Stomach (tissue), 9 donors: ENCODE results near the gene SLC38A2. TPM values are rescaled to one million over a fixed set of nuclear protein-coding genes. Genes with fewer than 3 reads are reported as not detected.
A peak's percentile ranks its signal among the peaks of the same experiment; 100 is the strongest.

ENCODE experiments used
- DNase-seq, 2 donors: peaks; one replicate each; pipeline versions ENCODE4 v3.0.0 to v3.0.0-alpha.2; 2013 to 2019
- H3K27ac ChIP-seq, 5 donors: fragments of 200-600 bp in 4 of 5; sonication (generic) in 4 of 5; one replicate each; pipeline ENCODE4 v1.5.1; 2013 to 2019; ENCODE audit warnings: mild to moderate bottlenecking in 1 of 5, moderate library complexity in 1 of 5
- H3K27me3 ChIP-seq, 3 donors: fragments of 200-600 bp; sonication (generic); one replicate each; pipeline ENCODE4 v1.5.1; 2017 to 2019; ENCODE audit warnings: mixed run types in 1 of 3
- H3K36me3 ChIP-seq, 4 donors: fragments of 200-600 bp; sonication (generic); 1 replicate in 3 of 4; 2 replicates in 1 of 4; pipeline ENCODE4 v1.5.1; 2016 to 2019
- H3K4me1 ChIP-seq, 4 donors: fragments of 200-600 bp; sonication (generic); one replicate each; pipeline ENCODE4 v1.5.1; 2016 to 2019
- H3K4me3 ChIP-seq, 4 donors: fragments of 200-600 bp; sonication (generic) in 3 of 4; one replicate each; pipeline ENCODE4 v1.5.1; 2016 to 2019; ENCODE audit warnings: mild to moderate bottlenecking in 1 of 4
- H3K9me3 ChIP-seq, 4 donors: fragments of 200-600 bp; sonication (generic); one replicate each; pipeline ENCODE4 v1.5.1; 2016 to 2019
- EP300 ChIP-seq: sonication (generic); formaldehyde crosslinking; IDR thresholded peaks from one replicate; pipeline ENCODE4 v1.6.1; 2017; ENCODE audit warnings: antibody characterized with exemption
- POLR2A ChIP-seq, 4 donors: fragments of 450-650 bp; IDR thresholded peaks; one replicate each; pipeline ENCODE4 v1.6.1; 2016; ENCODE audit warnings: antibody characterized with exemption in 4 of 4, control low read depth in 2 of 4, mild to moderate bottlenecking in 1 of 4, moderate library complexity in 1 of 4
- POLR2AphosphoS5 ChIP-seq, 3 donors: sonication (generic); formaldehyde crosslinking; IDR thresholded peaks; one replicate each; pipeline ENCODE4 v1.6.1; 2016; ENCODE audit warnings: antibody characterized with exemption in 3 of 3
- WGBS, 5 donors: extraction: QIAGEN DNeasy Blood & Tissue Kit in 3 of 5; methylation state at CpG; one replicate each; pipeline versions ENCODE4 v1.1.5 to v1.1.7; 2013 to 2018; 5-methylcytosine and 5-hydroxymethylcytosine counted together
- intact Hi-C: fragments of 100-400 bp; cut with DNase I; formaldehyde crosslinking; loops from one replicate; pipeline ENCODE4 v1.15.1; 2023; ENCODE audit warnings: low total_unique reads
- polyA plus RNA-seq, 3 donors: library from polyadenylated mRNA; stranded (reverse); fragments of 200-250 nt; gene quantifications; one replicate each; pipeline ENCODE4 v1.2.3, GENCODE V29; 2013
- total RNA-seq, 5 donors: library from RNA; depleted of rRNA; stranded (reverse); fragments of >200 nt; gene quantifications; one replicate each; pipeline versions ENCODE4 v1.1.0 to v1.2.3, GENCODE V29; 2014 to 2016
- TF ChIP-seq, protein P1 (sequence below), 7 experiments: fragments of 450-650 bp in 4 of 7; fragments of 200-600 bp in 3 of 7; sonication (generic) in 3 of 7; IDR thresholded peaks; one replicate each; pipeline ENCODE4 v1.5.1; 2016 to 2019; ENCODE audit warnings: antibody characterized with exemption in 7 of 7, control low read depth in 2 of 7, mild to moderate bottlenecking in 1 of 7
- donor health status: healthy with polysubstance abuse.
- donor health status: Bipolar disorder and iron deficiency.
- donor health status: healthy.

SLC38A2 gene
- total and polyA plus RNA-seq, 8 donors: 26.6 to 716 (median 157) TPM

DNA sequence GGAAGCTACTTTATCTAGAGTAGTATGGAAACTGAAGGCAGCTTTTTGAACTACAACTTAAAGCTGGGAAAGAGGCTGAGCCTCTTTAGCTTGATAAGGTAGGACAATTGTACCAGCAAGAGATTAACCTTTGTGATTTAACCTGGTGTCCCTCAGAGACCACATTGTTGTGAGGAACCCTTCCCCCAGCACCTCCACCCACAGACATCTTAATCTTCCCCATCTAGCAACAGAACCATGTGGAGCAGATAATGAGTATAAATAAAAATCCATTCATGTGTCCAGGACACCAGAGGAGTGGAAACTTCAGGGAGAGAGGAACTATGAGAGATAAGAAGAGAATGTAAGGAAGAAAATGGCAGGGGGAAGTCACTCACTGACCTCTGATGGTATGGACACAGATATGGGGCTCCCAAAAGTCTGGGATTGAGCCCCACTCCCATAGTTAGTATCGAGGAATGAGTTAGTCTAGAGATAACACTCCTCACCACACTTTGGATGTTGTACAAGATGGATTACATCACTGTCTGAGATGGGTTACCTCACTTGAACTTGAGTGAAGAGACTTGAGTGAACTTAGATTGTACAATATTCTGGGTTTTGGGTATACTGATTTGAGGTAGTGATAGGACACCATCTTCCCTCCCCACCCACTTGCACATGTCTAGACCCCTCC lies 33.9 kb upstream of the SLC38A2 start:
- Histone ChIP-seq H3K9me3 (no peaks in the 10 kb centered on the region), H3K27me3 (no peaks in the 10 kb centered on the region), H3K36me3 (no peaks in the 10 kb centered on the region), H3K27ac (no peak overlapping the region), H3K4me3 (no peak overlapping the region), H3K4me1 (peaks cover 10 to 30% (median 22%) of the 10 kb centered on the region in 4 donors)
- 52 to 83% (median 60%) methylated on average over 1 of the region's 1 CpG for WGBS, 5 donors
- TF ChIP-seq EP300: no peak
- TF ChIP-seq POLR2A (IDR thresholded peaks at IDR 0.05): no peak
- no peak for TF ChIP-seq POLR2AphosphoS5 (IDR thresholded peaks at IDR 0.05)
- TF ChIP-seq, protein P1, sequence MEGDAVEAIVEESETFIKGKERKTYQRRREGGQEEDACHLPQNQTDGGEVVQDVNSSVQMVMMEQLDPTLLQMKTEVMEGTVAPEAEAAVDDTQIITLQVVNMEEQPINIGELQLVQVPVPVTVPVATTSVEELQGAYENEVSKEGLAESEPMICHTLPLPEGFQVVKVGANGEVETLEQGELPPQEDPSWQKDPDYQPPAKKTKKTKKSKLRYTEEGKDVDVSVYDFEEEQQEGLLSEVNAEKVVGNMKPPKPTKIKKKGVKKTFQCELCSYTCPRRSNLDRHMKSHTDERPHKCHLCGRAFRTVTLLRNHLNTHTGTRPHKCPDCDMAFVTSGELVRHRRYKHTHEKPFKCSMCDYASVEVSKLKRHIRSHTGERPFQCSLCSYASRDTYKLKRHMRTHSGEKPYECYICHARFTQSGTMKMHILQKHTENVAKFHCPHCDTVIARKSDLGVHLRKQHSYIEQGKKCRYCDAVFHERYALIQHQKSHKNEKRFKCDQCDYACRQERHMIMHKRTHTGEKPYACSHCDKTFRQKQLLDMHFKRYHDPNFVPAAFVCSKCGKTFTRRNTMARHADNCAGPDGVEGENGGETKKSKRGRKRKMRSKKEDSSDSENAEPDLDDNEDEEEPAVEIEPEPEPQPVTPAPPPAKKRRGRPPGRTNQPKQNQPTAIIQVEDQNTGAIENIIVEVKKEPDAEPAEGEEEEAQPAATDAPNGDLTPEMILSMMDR (IDR thresholded peaks at IDR 0.05): no peak
- intact Hi-C loops: no loop called here
- DNase-seq: no peak

DNA sequence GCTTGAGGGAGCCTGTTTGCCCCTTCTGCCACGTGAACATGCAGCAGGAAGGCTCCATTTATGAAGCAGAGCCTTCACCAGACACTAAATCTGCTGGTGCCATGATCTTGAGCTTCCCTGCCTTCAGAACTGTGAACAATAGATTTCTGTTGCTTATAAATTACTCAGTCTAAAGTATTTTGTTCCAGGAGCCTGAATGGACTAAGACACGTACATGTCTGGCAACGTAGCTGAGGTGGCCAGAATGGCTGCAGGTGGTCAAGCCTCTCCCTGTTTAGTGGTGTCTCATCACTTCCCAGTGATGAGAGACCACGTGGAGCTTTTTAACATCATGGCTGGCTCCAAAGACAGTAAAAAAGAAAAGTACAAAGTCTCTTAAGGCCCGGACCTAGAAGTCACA lies 32.2 kb upstream of the SLC38A2 start:
- H3K4me1 ChIP-seq: peaks cover 10 to 34% (median 24%) of the 10 kb centered on the region in 4 donors
- no peaks in the 10 kb centered on the region for H3K9me3 ChIP-seq
- DNase-seq: no peak
- H3K36me3 ChIP-seq: no peaks in the 10 kb centered on the region
- H3K27me3 ChIP-seq: no peaks in the 10 kb centered on the region
- H3K4me3 ChIP-seq: no peak overlapping the region
- WGBS, 5 donors: 73 to 87% (median 77%) methylated on average over 5 of the region's 5 CpGs
- H3K27ac ChIP-seq: peak overlapping the region in 1 of 5 donors; percentile 31
- TF ChIP-seq EP300 (no peak), POLR2A (IDR thresholded peaks at IDR 0.05) (no peak), POLR2AphosphoS5 (IDR thresholded peaks at IDR 0.05) (no peak)
- TF ChIP-seq, protein P1 (IDR thresholded peaks at IDR 0.05): no peak
- intact Hi-C loops: no loop called here

- Histone ChIP-seq H3K4me1 (peaks cover 10 to 34% (median 24%) of the 10 kb centered on the region in 4 donors), H3K4me3 (no peak overlapping the region), H3K9me3 (no peaks in the 10 kb centered on the region), H3K27ac (peak overlapping the region in 2 of 5 donors; percentile 31 to 67), H3K27me3 (no peaks in the 10 kb centered on the region), H3K36me3 (no peaks in the 10 kb centered on the region)
- TF ChIP-seq POLR2A (IDR thresholded peaks at IDR 0.05) (no peak), POLR2AphosphoS5 (IDR thresholded peaks at IDR 0.05) (no peak), EP300 (no peak)
- TF ChIP-seq, protein P1 (IDR thresholded peaks at IDR 0.05): no peak
- intact Hi-C loops: no loop called here
- 52 to 67% (median 61%) methylated on average over 1 of the region's 1 CpG for WGBS, 5 donors
- no peak for DNase-seq
Measured at GRCh38 chr12:46404225-46404631, 31.7 kb upstream of the SLC38A2 start.

DNA sequence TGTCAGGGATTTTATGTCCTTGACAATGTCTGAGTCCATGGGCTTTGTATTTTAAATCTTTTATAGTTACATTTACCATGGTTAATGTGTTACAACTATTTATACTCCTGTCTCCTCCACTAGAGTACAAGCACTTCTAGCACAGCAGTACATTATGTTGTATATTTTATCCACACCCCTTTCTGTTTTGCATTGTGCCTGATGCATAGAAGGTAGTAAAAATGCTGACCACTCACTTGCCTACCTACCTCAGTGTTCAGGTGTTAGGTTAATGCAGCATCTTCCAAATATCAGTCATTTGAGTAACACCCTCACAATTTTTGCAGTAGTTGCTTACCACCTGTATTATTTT lies 31.1 kb upstream of the SLC38A2 start:
- Histone ChIP-seq H3K4me1 (peaks cover 10 to 34% (median 24%) of the 10 kb centered on the region in 4 donors), H3K36me3 (no peaks in the 10 kb centered on the region), H3K9me3 (no peaks in the 10 kb centered on the region), H3K4me3 (no peak overlapping the region), H3K27ac (peak overlapping the region in 4 of 5 donors; percentile 42 to 72 (median 63)), H3K27me3 (no peaks in the 10 kb centered on the region)
- TF ChIP-seq EP300 (no peak), POLR2AphosphoS5 (IDR thresholded peaks at IDR 0.05) (no peak), POLR2A (IDR thresholded peaks at IDR 0.05) (no peak)
- TF ChIP-seq, protein P1 (IDR thresholded peaks at IDR 0.05): no peak
- no peak for DNase-seq
- intact Hi-C loops: no loop called here
